ENCODE data around the gene PUM2.

Gene PUM2

GRCh38 chr2:20361893-20362292 is 11.2 kb upstream of the PUM2 start:
- TF ChIP-seq USF1 (IDR thresholded peaks at IDR 0.05): no peak
- no peak for TF ChIP-seq MAX (IDR thresholded peaks at IDR 0.05)
- TF ChIP-seq CEBPB (IDR thresholded peaks at IDR 0.05): no peak
- TF ChIP-seq ZBTB7A (IDR thresholded peaks at IDR 0.05; ENCODE audit: low read depth): no peak
- TF ChIP-seq CREB1 (IDR thresholded peaks at IDR 0.05; ENCODE audit: low read depth): no peak
- no peak for TF ChIP-seq TEAD4 (IDR thresholded peaks at IDR 0.05)
- TF ChIP-seq TAF1 (IDR thresholded peaks at IDR 0.05; ENCODE audit: low read depth): no peak
- no peak for TF ChIP-seq EGR1 (IDR thresholded peaks at IDR 0.05)
- no peak for TF ChIP-seq NFIC (IDR thresholded peaks at IDR 0.05)
- TF ChIP-seq EP300 (IDR thresholded peaks at IDR 0.05; ENCODE audit: borderline replicate concordance): no peak
- TF ChIP-seq, protein P1, sequence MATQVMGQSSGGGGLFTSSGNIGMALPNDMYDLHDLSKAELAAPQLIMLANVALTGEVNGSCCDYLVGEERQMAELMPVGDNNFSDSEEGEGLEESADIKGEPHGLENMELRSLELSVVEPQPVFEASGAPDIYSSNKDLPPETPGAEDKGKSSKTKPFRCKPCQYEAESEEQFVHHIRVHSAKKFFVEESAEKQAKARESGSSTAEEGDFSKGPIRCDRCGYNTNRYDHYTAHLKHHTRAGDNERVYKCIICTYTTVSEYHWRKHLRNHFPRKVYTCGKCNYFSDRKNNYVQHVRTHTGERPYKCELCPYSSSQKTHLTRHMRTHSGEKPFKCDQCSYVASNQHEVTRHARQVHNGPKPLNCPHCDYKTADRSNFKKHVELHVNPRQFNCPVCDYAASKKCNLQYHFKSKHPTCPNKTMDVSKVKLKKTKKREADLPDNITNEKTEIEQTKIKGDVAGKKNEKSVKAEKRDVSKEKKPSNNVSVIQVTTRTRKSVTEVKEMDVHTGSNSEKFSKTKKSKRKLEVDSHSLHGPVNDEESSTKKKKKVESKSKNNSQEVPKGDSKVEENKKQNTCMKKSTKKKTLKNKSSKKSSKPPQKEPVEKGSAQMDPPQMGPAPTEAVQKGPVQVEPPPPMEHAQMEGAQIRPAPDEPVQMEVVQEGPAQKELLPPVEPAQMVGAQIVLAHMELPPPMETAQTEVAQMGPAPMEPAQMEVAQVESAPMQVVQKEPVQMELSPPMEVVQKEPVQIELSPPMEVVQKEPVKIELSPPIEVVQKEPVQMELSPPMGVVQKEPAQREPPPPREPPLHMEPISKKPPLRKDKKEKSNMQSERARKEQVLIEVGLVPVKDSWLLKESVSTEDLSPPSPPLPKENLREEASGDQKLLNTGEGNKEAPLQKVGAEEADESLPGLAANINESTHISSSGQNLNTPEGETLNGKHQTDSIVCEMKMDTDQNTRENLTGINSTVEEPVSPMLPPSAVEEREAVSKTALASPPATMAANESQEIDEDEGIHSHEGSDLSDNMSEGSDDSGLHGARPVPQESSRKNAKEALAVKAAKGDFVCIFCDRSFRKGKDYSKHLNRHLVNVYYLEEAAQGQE (IDR thresholded peaks at IDR 0.05; ENCODE audit: low read depth): no peak
- TF ChIP-seq YY1 (IDR thresholded peaks at IDR 0.05; ENCODE audit: low read depth): no peak
- no peak for TF ChIP-seq TCF12 (IDR thresholded peaks at IDR 0.05; ENCODE audit: low read depth)
- no peak for TF ChIP-seq RAD21 (IDR thresholded peaks at IDR 0.05; ENCODE audit: low read depth)

- no peak for TF ChIP-seq TEAD4 (IDR thresholded peaks at IDR 0.05)
- TF ChIP-seq FOXM1 (IDR thresholded peaks at IDR 0.05; ENCODE audit: borderline replicate concordance, low read depth): no peak
- no peak for TF ChIP-seq EGR1 (IDR thresholded peaks at IDR 0.05)
- TF ChIP-seq CEBPB (IDR thresholded peaks at IDR 0.05): no peak
- no peak for TF ChIP-seq TCF12 (IDR thresholded peaks at IDR 0.05; ENCODE audit: low read depth)
- TF ChIP-seq, protein P1 (IDR thresholded peaks at IDR 0.05; ENCODE audit: low read depth): no peak
Measured at GRCh38 chr2:20359096-20359495, 8.5 kb upstream of the PUM2 start.

DNA sequence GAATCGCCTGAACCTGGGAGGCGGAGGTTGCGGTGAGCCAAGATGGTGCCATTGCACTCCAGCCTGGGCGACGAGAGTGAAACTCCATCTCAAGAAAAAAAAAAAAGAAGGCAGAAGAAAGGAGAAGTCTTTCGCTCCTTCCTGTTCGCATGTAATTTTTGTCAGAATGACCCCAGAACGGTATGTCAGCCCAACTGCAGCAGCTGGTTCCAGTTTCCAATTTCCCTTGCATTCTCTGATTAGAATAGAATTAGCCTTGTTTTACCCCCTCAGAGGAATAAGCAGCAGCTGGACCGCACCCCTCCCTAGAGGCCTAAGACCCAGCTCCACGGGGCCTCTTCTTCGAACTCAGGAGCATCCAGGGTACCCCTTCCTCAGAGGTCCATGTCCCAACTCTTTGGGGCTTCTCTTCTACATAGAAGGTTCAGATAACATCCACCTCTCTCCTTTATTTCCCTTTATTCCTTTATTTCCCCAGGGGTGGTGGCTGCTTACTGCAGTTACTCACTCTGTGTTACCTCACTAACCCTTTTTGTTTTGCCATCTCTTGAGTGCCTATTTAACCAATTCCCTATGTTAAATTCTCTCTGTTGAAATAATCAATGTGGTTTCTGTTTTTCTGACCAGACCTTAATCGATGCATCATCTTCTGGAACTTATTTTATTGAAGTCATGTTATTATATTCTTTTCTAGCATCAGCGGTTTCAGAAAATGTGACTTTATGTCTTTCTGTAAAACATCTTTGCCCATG is 7.2 kb upstream of the PUM2 start:
- TF ChIP-seq TEAD4 (IDR thresholded peaks at IDR 0.05) (no peak), CEBPB (IDR thresholded peaks at IDR 0.05) (no peak), EP300 (IDR thresholded peaks at IDR 0.05; ENCODE audit: borderline replicate concordance) (no peak), MAX (IDR thresholded peaks at IDR 0.05) (no peak)

DNA sequence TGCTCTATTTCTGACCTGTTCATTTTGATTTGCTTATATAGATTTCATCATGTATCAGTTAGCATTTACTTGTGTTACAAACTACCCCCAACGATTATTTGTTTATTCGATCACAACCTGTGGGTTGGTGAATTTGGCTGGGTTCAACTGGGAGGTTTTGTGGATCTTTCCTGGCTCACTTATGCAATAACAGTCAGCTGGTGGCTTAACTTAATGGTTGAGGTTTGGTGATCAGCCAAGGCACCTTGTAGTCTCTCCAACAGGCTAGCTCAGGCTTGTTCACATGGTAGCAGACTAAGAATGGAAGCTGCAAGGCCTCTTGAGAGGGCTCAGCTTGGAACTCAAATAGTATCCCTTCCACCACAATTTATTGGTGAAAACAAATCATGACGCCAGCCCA is 5.4 kb upstream of the PUM2 start:
- no peak for TF ChIP-seq CEBPB (IDR thresholded peaks at IDR 0.05)

DNA sequence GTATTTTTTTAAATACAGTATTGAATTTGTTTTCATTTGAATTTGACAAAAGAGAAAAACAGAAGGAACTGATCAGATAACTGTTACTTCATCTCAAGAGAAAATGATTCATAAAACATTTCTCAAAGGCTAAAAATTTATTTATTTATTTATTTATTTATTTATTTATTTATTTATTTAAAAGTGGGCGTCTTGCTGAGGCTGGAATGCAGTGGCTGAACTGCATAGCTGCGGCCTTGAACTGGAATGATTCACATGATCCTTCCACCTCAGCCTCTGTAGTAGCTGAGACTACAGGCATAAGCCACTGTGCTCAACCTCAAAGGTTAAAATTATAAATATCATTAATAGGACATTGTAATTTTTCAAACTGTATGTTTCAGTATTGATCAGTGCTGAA is 4.5 kb upstream of the PUM2 start:
- TF ChIP-seq YY1 (IDR thresholded peaks at IDR 0.05; ENCODE audit: low read depth): no peak
- TF ChIP-seq TEAD4 (IDR thresholded peaks at IDR 0.05): no peak
- no peak for TF ChIP-seq CREB1 (IDR thresholded peaks at IDR 0.05; ENCODE audit: low read depth)
- no peak for TF ChIP-seq USF1 (IDR thresholded peaks at IDR 0.05)
- TF ChIP-seq, protein P1 (IDR thresholded peaks at IDR 0.05; ENCODE audit: low read depth): no peak
- TF ChIP-seq RAD21 (IDR thresholded peaks at IDR 0.05; ENCODE audit: low read depth): no peak
- TF ChIP-seq TAF1 (IDR thresholded peaks at IDR 0.05; ENCODE audit: low read depth): no peak
- TF ChIP-seq EP300 (IDR thresholded peaks at IDR 0.05; ENCODE audit: borderline replicate concordance): no peak
- TF ChIP-seq NFIC (IDR thresholded peaks at IDR 0.05): no peak
- no peak for TF ChIP-seq TCF12 (IDR thresholded peaks at IDR 0.05; ENCODE audit: low read depth)
- no peak for TF ChIP-seq CEBPB (IDR thresholded peaks at IDR 0.05)
- TF ChIP-seq FOXM1 (IDR thresholded peaks at IDR 0.05; ENCODE audit: borderline replicate concordance, low read depth): no peak
